T follicular helper cell (primary cell): ENCODE data around the gene FKBP14.

Source experiments
- DNase-seq: peaks from one replicate; pipeline ENCODE4 v3.0.0-alpha.2; 2020; ENCODE audit warnings: low read depth
- total RNA-seq, 2 experiments: gene quantifications; one replicate each; lab custom pipeline; 2026; lab: John Stamatoyannopoulos, UW

FKBP14 gene, protein sequence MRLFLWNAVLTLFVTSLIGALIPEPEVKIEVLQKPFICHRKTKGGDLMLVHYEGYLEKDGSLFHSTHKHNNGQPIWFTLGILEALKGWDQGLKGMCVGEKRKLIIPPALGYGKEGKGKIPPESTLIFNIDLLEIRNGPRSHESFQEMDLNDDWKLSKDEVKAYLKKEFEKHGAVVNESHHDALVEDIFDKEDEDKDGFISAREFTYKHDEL
- 7.1 to 11.3 reads per million in 2 experiments for total RNA-seq

DNA sequence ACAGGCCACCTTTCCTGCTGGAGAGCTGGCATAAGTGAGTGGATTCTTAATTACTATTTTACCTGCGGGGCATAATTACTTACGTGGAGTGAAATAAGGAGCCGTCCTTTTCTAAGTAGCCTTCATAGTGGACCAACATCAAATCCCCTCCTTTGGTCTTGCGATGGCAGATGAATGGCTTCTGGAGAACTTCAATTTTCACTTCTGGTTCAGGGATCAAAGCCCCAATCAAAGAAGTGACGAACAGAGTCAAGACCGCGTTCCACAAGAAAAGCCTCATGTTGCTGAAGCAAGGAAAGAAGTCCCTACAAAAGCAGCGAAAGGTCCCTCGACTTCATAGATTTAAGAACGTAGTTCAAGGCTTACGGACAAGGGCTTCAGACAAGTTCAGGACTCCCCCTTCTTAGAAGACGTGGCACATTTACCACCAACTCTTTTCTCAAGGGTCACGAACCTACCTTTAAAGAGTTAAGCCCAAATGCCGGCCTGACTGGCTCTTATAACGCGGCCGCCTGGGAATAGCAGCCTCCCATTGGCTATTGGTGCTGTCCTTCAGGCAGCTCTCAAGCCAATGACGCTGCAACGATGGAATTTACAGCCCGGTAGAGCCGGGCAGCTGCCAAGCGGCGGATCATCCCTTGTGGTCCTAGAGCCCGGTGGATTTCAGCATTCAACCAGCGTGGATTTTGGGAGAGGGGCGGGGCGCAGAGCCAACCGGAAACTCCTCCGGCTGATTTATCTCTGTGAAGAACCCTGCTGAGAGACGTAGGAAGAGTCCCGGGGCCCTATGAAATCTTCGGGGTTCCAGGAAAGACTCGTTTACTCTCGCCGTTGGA is at the start of gene FKBP14:
FKBP14 (minus strand) TSS at position 474 of the 836 bp plus-strand sequence; CDS start at position 280, 194 bp downstream.
- DNase-seq: peak; percentile 88

DNA sequence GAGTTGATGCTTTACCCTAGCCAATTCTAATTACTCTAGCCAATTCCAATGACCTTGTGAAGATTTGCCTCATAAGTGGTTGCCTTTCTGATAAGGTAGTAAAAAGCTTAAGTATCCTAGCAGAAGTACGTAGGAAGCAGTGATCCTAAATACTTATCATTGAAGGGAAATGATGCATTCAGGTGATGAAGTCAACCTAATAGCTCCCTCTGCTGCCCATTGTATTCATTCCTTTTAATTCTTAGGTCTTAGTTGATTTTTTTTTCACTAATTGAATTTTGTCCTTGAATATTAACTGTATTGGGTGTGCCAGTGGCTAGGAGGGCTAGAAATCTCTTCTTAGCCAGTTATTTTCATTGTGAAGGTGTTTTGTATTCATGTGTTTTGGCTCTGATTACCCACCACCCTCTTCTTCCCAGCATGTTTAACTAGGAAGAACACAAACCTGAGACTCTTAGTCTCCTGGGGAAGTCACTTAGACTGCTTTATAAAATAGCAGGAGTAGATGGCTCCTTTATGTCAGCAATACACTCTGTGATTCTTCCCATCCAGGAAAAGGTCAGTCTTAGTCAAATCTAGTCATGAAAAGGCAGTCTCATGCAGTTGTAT is 48.0 kb upstream of the FKBP14 start:
- no peak for DNase-seq

DNA sequence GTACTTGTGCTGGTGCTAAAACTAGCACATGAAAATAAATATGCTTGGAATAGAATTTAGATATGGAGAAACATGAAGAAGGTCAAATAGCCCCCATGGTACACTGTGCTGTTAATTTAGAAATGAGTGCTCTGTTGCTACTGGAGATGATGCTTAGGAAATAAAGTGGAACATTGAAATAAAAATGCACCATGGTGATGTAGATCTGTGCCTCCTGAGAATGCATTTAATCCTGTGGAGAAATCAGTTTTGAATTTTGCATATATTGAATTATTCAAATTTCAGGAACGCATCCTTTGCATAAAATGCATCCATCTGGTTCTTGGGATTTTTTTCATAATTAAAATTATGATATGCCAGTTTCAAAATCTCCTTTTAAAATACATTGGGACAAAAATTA is 46.2 kb upstream of the FKBP14 start:
- DNase-seq: no peak

DNA sequence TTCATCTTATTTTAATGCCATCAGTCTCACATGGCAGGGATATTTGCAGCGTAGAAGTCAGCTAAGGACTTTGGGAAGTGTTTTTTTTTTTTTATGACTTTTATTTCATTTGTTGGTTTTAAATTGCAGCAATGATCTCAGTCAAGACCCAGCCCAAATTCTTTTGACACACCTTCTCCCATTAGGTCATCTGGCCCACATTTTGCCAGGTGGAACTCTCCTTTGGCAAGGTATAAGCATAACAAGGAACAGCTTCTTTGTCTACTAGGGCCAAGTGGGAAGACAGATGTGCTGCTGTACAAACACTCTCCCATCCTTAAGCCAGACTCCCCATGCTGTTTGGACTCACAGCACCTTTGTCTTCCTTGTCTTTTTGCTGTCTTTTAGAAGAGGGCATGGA is 43.5 kb upstream of the FKBP14 start:
- DNase-seq: no peak

DNA sequence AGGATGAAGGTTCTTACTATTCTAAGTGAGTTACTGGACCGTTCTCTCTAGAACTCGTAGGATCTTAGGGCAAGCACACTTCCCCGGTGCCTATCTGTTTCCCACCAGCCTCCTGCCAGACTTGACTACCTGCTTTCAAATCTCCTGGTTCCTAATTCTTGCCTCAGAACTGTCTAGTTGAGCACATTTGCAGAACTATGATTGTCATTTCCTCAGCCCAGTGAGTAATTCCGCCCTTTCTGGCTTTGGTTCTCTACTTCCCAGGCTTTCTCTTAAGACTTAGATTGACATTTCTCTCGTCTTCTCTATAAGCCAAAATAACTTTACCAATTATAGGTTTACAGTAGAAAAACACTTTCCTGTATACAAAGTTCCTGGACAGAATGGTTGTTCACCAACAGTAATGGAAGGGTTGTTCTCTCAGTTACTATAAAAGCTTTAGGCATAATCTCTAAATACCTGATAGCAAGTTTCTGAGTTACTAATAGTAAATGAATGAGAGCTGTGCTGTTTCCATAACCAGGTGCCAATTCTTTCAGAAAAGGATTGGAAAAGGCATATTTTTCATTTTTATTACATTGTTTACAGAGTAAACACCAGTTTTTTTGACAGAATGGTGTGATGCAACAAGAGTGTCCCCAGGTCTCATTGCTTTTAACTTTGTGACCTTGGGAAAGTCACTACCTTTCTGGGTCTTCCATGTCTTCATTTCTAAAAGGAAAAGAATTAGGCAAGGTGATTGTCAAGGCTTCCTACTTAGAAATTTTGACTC is 42.8 kb upstream of the FKBP14 start:
- no peak for DNase-seq

DNA sequence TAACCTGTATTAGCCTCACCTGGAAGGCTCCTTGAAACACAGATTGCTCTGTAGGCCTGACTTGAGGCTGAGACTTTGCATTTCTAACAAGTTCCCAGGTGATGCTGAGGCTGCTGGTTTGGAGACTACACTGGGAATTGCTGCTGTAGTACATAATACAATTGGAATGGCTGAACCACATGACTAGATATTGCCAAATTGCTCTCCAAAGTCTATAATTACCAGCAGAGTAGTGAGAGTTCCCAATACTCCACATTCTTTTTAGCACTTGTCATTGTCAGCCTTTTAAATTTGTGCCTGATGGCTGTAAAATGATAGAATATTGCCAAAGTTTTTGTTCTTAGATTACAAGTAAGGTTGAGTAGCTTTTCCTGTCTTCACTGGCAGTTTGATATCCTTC is 41.6 kb upstream of the FKBP14 start:
- DNase-seq: no peak

DNA sequence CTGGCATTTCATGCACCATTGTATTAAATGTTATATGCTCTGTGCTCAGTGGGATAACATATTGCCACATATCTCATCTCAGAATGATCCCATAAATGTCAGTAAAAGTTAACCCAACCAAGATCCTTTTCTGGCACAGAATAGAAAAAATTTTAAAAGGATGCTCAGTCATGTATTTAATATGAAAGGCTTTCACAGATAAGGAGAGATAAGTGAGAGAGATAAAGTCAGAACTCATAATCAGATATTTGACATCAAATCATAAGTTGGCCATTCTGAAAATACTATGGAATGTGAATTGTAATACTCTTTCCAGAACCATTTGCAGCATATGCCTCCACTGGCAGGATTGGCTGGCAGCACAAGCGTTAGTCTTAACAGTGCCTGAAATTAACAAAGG is 40.2 kb upstream of the FKBP14 start:
- no peak for DNase-seq

DNA sequence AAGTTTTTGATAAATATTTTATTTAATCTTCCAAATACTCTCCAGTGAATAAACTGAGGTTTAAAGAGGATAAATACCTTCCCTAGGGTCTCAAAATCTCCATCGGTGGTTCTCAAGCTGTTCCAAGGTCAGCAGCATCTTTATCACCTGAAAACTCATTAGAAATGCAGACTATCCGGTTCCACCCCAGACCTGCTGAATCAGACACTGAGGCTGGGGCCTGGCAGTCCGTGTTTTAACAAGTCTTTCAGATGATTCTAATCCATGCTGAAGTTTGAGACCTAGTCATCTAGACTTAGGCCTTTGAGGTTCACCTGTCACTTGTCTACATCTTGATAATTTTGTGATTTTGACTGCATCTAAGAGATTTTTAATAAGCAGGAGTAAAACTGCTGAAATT is 39.2 kb upstream of the FKBP14 start:
- DNase-seq: no peak

DNA sequence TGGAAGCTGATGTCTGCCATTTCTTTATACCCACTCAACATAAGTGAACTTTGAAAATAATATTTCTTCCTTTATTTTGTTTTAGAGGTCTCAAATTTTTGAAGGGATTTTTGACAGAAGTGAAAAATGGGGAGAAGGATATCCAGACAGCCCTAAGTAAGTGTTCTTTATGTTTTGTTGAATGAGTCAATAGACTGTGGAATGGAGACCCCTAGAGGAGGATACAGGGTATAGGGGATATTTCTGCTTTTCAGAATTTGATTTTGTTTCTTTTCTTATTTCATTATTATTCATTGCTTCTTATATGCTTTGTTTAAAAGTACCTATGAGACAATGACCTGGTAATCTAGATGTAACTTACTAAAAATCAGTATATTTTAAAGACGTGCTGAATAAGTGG is 36.1 kb upstream of the FKBP14 start:
- no peak for DNase-seq

DNA sequence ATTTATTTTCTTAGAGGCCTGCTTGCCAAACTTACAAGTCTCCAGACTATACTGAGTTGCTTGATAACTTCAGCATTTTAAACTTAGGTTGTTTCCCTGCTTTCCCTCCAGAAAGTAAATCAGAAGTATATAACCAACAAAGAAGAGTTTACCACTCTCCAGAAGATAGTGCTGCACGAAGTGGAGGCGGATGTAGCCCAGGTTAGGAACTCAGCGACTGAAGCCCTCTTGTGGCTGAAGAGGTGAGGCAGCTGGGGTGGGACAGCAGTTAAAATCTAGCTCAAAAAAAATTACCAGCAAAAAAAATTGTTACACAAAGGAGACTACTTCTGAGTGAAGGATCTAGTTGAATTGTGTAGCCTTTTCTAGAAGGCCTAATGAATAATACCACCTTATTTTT is 35.3 kb upstream of the FKBP14 start:
- DNase-seq: peak; percentile 7

DNA sequence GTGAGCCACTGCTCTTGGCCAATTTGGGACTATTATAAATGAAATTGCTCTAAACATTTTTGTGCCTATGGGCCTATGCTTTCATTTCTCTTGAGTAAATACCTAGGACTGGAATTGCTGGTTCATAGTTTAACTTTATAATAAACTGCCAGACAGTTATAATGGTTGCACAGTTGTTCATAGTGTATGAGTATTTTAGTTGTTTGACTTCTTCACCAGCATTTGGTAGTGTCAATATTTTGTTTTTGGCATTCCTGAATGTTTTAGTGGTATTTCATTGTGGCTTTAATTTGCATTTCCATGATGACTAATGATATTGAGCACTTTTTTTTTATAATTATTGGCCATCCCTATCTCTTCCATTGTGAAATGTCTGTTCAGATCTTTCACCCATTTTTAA is 31.2 kb upstream of the FKBP14 start:
- no peak for DNase-seq

DNA sequence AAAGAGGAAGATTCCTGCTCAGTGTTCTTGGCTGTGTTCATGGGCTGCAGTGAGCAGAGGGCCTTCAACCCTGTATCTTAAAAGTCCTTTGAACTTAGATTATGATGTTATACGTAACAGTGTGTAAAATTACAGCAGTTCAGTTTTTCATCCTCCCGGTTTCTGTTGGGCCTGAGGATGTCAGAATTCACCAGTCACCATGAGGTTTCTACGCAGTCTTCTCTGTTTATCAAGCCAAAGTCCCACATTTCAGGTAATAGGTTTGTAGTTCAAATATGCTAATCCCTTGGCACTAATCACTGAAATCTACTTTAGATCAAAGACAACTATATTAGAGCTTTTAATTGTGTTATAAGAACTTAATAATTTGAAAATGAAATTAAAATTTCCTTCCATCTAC is 26.6 kb upstream of the FKBP14 start:
- no peak for DNase-seq

DNA sequence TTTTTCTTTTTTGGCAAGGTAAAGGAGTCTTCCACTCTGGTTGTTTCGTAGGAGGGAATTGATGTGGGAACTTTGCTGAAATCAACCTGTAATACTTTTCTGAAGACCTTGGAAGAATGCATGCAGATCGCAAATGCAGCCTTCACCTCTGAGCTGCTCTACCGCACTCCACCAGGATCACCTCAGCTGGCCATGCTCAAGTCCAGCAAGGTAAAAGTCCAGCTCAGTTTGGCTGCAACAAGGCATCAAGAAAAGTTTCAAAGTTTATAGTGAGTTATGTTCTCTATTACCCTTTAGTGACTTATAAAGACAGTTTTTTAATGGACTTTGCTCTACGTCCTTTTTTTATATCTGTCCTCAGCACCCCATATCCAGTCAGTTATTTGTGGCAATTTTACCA is 22.7 kb upstream of the FKBP14 start:
- no peak for DNase-seq

DNA sequence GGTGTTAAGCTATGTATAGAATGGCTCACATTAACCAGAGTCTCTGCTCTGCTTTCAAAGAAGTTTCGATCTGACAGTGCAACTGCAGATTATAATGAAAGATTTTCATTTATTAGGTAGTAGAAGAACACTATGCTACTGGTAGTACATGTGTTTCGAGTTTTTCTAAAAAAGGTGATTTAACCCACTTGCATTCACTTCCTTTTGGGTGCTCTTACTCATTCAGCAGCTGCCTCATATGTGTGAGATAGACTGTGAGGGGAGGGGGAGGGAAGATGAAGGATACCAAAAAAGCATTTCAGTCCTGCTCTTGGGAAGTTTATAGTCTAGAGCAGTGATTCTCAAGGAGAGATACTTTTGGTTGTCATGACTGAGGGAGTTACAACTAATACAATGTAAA is 22.1 kb upstream of the FKBP14 start:
- DNase-seq: no peak

DNA sequence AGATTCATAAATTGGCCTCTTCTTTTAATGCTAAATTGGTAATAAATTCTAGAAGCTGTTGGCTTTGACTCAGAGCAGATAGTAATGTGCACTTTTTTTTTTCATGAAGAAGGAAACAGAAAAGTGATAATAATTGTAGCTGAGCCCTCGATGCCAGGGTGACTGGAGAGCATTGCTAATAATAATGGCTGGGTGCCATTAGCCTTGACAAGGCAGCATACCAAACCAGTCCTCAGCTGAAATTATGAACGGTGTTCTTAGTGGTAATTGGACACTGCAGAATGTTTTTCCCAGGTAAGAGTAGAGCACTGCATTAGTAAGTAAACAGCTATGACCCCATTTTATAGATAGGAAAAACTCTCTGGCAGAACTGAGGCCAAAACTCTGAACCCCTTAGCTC is 20.6 kb upstream of the FKBP14 start:
- no peak for DNase-seq

DNA sequence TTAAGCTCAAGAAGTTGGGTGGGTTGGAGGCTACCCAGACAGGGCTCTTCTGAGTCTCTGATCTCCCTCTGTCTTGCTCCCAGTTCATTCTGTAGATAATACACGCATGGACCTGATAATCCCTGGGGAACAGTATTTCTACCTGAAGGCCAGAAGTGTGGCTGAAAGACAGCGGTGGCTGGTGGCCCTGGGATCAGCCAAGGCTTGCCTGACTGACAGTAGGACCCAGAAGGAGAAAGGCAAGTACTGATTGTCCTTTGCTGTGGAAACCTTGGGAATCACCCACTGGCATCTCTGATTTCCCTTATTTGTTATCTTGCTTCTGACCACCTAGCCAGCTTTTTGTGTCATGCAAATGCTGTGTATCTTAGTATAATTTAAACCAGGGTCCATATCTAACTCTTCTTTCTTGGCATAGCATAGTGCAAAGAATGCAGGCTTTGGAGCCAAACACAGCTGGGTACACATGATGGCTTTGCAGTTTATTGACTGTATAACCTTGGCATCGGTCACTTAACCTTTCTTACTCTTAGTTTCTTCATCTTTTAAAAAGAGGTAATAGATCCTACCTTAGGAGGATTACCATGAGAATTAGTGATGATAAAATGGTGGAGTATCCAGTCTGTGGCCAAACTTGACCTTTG is 19.7 kb upstream of the FKBP14 start:
- no peak for DNase-seq

DNA sequence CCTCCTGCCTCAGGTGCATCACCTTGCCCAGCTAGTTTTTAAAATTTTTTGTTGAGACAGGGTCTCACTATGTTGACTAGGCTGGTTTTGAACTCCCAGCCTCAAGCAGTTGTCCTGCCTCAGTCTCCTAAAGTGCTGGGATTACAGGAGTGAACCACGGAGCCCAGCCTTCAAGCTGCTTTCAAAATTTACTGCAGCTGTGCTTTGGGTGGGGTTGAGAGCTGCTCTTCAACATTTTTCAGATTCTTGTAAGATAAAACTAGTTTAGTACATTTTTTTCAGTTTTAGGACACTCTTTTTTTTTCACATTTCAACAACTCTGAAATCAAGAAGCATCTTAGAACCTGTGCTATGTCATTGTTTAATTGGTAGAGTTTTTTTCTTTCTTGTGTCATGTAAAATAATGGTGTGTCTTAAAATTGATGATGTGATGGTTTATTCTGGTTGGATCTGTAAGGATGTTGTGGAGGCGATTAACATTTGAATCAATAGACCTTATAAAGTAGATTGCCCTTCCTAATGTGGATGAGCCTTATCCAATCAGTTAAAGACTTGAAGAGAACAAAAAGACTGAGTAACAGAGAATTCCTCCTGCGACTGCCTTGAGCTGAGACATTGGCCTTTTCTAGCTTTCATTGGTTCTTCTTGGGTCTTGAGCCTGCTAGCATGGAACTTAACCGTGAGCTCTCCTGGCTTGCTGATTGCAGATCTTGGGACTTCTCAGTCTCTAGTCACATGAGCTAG is 15.2 kb upstream of the FKBP14 start:
- no peak for DNase-seq

DNA sequence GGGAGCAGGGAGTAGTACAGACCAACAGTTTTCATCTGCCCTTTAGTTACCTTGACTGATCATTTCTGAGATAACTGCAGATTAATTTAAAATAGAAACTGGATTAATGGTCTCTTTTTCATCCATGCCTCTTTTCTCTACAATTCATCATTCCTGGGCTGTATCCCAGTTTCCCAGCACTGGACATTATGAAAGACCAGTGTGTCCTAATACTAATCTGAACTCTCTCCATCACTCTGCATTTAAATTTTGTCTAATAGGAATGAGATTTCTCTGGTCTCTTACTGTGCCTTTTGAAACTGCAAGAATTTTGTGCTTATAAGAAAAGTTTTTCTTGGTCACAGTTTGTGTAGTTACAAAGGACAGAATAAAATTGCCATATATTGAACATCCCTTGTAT is 14.4 kb upstream of the FKBP14 start:
- DNase-seq: no peak

DNA sequence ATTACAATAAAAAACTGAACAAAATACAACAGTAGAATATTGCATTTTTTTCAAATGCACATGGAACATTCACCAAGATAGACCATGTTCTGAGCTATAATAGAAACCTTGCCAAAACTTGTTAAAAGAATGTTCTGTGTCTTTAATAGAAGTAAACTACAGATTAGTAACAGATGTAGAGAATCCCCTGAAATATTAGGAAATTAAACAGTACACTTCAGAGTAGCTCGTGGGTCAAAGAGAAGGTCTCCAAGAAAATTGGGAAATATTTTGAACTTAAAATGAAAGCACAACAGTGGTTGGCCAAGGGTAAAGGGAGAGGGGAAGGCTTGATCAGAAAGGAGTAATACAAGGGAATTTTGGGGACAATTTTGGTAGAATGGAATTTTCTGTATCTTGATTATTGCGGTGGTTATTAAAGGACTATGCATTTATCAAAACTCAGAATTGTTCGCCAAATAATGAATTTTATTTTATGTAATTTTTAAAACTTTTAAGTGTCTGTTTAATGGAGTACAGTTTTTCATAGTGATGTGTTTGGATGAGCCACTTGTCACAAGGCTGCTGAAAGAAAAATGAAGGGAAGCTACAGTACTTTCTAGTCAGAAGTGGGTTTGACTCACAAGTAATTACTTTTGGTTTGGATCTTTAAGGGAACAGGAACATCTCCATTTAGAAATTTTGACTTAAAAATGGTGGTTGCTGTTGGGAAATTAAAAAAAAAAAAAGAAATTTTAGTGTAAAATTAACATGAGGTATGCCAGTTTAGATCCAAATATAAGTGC is 11.9 kb upstream of the FKBP14 start:
- DNase-seq: no peak

DNA sequence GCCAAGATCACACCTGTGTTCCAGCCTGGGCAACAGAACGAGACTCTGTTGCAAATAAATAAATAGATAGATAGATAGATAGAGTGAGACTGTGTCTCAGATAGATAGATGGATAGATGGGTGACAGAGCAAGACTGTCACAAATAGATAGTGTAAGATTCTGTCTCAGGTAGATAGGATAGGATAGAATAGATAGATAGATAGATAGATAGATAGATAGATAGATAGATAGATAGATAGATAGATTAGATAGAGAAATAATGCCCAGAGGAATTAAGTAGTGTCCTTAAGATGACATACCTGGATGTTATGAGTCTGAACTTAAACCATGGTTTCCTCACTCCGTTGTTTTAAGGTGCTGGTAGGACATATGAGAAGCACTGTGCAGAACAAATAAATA is 9.7 kb upstream of the FKBP14 start:
- no peak for DNase-seq
